ENCODE results near the gene IGSF9B.
A peak's percentile ranks its signal among the peaks of the same experiment; 100 is the strongest.

Gene IGSF9B

DNA sequence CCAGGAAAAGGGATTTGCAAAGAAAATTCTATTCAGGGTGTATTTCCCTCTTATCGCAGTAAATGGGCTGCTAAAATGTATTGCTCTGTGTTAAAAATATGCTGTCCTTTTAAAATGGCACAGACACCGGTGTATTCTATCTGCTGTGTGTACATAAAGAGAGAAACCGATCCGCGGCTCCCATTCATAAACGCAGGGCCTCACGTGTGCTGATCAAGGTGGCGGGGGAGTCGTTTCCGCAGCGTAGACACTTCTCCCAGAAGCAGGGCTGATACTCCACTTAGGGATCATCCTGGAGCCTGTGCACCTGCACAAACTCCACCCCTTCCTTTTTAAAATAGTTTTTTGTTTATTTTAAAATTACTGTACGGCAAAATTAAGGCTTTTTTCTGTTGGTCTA is 26.1 kb upstream of the IGSF9B start:
- DNase-seq: no peak

DNA sequence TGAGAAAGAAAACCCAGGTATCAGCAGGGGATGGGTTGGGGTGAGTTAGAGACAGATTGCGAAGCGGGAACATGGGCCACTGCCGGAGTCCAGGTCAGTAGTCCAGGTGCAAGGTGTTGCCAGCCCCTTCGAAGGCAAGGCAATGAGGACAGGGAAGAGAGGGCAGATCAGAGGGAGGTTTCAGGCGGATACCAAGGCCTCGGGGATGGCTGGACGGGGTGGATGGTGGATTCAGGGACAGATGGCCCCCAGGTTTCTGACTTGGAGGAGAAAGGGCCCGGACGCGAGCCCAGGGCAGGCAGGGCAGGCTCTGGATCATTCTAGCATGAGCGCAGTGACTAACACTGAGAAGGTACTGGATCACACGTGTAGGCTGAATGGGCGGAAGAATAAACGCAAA is 25.4 kb upstream of the IGSF9B start:
- DNase-seq: no peak

DNA sequence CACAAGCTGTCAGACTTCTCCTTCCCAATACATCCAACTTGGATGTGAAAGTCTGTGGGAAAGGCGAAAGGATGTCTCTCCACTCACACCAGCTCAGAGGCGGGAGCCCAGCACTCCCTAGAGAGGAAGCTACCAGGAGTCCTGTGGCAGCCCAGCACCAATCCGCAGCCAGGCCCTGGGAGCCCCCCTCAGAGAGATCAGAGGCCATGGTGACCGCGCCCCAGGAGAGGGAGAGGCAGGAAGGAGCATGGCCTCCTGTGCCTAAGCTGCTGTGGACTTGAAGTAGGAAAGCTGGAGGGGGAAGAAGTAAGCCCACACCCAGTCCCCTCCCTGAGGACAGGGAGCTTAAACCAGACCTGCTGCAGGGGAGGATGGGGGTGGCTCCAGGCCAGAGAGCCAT is 24.4 kb upstream of the IGSF9B start:
- no peak for DNase-seq

DNA sequence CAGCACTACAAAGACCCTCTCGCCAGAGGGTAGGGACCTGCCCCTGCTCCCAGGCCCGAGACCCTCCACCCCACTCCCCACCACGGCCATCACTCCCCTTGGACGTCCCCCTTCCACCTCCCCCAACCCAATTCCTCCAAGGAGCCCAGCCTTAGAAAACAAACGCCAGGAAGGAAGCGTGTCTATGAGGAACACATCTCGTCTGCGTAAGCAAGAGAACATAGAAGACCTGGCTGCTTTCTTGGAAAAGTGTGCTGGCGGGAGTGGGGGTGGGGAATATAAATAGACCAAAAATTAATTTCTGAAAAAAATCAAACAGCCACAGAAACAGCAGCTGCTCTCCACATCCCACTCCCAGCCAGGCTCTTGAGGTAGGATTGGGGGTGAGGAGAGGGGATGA is 23.9 kb upstream of the IGSF9B start:
- no peak for DNase-seq

DNA sequence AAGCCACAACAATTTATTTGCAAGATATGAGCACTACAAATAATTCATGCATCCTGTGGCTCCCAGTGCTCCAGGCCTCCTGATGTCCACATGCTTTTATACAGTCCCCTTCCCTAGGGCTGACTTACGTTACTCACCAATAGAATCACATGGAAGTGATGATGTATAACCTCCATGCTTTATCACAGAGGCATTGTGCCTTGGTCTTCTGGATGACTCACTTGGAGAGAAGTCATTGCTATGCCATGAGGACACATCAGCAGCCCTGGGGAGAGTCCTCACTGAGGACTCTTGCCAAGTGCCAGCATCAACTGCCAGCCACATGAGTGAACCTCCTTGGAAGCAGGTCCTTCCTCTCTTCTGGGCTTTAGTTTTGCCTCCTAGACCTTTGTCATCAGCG is 22.0 kb upstream of the IGSF9B start:
- no peak for DNase-seq

DNA sequence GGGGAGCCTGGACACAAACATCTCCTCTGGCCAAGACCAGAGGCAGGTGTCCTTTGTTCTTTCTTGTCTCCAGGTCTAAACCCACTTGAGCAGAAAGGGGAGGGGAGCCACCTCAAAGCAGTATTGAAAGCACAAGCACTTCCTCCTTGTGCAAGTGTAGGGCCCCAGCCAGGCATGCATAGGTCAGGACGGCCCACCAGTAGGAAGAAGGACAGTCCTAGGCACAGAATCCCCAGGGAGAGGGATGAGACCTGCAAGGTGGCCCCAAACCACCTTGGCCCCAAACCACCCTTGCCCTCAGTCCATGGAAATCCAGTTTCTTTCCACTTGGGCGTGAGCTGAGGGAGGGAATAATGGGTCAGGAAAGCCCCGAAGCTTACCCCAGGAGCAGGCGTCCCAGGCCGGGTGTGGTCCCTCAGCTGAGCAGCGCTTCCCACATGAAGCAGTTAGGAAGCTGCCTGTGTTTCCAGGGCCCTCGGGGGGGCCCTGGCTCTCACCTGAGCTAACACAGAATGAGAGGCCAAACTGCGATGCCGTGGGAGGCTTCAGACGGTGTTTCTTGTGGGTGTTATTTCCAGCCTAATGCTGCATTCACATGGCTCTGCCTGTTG is 20.4 kb upstream of the IGSF9B start:
- DNase-seq: no peak

DNA sequence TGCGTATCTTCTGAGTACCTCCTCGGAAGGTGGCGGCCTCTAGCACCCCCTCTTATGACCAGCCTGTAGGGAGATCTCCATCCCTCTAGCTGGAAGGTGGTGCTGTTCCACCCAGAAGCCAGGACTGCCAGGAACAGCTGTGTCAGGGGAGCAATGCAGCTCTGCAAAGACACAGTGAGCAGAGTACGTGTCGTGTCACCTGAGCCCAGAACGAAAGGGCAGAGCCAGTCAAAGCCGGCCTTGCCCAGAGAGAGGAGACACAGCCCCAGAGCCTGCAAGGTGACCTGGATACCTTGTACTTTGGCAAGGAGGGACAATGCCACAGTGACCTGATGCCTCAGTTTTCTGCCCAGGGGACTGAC is 18.7 kb upstream of the IGSF9B start:
- DNase-seq: no peak

DNA sequence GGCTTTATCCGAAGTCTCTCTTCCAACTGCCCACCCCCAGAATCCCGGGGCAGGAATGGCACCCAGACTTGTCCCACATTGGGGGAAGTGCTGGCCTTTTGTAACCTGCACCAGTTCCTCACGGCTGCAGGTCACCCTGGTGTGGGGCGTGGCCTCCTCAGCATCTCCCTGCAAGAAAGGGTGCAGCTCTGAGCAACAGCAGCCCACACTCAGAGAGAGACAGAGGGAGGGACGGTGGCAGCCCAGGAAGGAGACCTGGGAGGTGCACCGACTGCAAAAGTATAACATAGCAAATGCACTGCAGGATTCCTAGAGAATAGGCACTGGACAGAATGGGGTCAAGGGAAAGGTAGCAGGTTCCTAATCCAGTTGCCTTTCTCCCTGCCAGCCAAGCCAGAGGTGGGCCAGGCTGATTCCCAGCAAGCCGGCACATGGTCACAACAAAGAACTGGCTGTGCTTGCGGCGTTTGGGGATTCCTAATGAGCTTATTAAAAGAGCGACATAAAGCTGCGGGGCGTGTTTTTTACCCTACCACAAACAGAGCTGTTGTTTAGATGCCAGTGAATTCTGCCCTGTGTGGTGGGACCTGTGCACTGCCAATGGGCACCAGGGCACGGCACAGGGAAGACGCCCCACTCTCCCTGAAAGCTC is 18.2 kb upstream of the IGSF9B start:
- no peak for DNase-seq

DNA sequence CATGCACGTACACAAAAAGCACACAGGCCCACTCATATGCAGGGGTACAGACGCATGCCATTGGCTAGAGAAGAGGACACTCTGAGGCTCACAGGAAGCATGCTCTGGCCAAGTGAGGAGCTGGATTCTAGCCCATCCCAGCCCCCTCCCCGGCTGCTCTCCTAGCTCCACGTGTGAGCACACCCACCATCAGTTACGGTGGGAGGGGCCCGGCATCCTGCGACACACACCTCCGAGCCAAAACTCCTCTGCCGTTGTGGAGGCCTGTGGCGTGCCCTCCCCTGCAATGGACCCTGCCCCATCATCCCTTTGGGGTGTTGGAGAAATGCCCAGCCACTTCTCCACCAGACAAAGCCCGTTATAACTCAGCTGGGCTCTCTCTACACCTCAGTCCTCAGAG is 15.1 kb upstream of the IGSF9B start:
- DNase-seq: no peak

DNA sequence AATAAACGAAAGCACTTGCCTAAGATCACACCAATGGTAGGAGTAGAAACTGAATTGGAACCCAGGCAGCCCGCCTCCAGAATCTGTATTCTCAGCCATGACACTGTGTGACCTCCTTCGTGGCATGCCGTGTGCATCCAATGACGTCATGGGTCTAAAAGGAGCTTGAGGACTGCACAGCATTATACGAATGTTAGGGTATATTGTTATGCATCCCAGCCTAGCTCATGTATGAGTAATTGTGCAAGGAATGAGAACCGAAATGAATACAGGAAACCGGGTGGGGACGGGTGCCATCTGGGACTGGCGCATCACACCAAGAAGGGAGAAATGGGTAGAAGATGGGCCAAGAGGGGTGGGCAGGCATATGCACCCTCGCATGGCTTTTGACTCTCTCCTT is 12.3 kb upstream of the IGSF9B start:
- no peak for DNase-seq

DNA sequence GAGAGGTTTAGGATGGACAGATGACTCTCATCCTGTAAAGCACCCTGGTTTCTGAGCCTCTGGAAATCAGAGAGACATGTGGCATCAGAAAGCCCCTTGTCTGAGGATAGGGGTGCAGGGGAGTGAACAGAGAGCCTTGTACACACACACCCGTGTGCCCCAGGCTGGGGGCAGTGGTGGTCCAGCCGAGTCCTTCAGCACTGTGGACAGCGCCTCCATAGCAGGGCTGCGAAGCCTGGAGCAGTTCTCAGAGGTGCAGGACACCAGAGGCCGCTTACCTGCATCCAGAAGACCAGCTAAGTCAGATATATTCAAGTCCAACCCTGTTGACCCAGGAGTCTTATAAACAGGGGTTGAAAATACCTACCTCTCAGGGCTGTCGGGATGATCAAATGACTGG is 11.5 kb upstream of the IGSF9B start:
- DNase-seq: no peak

DNA sequence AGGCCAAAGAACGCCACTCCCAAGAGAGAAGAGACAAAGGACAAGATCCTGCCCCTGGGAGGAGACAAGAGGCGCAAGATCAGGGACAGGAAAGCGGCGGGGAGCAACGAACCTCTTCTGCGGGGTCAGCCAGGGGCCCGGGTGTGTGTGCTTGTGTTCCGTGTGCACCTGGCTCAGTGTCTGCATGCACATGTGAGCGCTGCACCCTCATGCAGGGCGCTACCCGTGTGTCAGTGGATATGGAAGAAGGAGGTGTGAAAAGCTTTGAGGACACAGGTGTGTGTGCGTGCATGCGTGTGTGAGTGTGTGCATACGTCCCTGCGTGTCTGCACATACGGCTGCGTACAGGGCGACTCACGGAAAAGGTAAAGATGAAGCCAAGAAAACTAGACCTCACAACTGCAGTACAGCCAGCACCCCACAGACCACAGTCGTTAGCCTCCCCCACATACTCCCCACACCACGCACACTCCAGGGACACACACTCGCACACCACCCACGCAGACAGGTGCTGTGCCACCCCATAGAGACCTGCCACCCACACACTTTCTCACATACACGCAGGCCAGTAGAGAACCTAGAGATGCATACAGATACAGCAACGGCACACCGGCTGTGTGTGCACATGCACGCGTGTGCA is 11.0 kb upstream of the IGSF9B start:
- no peak for DNase-seq

DNA sequence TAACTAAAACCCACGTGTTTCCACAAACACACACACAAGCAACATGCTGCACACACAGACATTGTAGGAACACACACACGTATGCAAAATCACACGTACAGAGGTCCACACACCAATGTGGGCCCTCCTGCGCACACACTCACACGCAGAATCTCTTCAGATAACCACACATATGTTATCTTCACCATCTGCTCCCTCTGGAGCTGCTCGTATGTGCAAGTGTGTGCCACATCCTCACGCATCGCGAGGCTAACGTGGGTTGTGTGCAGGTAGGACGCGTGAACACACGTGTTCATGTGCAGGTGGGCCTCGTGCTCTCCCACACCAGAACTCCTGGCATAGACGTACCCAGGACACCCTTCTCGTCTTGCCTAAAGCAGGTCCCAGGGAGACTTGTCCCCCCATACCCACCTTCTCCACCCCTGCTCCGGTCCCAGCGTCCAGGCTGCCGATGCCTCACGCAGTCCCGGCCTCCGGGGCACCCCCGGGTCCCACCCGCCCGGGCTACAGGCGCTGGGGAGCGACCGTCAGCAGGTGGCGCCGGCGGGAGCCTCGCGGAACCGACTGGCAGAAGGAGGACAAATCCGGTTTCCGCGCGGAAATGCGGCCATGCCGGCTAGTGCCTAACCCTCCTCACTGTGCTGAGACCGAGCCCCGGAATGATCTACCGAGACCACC is 10.3 kb upstream of the IGSF9B start:
- peak; percentile 46 for DNase-seq

DNA sequence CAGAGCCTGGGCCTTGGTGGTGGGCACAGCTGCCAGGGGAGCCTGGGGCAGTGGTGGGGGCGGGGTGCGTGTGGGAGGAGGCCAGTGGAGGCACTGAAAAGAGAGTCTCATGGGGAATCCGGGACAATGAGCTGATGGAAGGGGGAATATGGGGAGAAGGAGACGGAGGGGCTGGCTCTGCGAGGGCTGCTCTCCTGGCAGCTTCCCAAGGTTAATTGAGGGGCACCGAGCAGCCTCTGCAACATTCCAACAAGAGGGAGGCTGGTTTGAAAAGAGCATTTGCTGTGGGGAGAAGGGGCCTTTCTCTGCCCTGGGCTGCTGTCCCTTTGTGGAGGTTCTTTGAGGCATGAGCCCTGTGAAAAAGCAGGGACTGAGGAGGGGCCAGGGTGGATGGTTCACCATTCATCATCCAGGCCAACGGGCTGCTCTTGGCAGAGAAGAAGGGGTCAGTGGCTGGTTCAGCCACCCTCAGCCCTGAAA is 9.4 kb upstream of the IGSF9B start:
- no peak for DNase-seq

DNA sequence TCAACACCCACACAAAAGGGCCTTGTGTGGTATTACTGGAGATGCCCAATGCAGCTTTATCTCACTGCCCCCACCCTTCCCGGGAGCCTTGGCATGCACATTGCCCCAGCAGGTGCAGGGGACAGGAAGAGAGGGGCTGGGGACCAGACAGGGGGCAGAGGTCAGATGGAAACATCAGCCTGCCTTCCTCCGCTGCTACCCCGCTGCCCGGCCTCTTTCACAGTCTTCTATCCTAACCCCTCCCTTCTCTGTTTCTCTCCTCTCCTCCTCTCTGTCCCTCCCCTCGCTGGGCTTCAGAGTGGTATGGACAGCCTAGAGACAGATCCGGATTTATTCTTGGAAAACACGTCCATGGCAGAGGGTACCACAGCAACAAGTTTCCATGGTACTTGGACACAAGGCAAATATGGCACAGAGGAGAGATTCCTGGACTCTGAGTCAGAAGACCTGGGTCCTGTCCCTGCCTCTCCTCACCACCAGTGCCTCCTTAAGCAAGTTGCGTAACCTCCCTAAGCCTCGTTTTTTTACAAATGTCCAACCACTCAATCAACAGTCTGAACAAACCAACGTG is 8.3 kb upstream of the IGSF9B start:
- DNase-seq: no peak

DNA sequence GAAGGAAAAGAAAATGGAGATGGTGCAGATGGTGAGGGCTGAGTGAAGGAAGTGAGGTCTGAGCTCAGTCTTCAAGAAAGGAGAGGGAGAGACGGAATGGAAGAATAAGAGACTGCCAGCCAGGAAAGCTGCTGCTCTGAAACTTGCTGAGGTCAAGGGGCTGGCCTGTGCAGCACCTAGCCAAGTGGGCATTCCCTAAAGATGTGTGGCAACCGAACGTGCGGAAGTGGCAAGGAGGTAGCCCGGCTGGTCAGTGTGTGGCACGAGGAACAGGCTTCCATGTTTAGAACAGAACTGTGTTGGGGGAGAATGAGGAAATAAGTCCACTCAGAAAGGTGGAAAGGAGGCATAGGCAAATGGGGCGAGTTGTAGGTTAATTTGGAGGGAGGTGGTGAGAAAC is 7.6 kb upstream of the IGSF9B start:
- no peak for DNase-seq

DNA sequence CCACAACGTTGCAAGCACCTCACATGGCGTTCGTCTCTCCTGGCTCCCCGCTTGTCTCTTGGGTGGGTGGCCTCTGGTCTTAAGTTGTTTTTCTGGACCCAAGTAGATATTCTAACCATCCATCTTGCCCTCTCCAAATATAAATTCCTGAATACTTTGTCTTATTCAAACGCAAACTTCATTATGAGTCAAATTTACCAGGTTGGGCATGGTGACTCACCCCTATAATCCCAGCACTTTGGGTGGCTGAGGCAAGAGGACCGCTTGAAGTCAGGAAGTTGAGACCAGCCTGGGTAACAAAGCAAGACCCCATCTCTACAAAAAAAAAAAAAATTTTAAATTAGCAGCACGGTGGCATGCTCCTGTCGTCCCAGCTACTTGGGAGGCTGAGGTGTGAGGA is 5.1 kb upstream of the IGSF9B start:
- no peak for DNase-seq

DNA sequence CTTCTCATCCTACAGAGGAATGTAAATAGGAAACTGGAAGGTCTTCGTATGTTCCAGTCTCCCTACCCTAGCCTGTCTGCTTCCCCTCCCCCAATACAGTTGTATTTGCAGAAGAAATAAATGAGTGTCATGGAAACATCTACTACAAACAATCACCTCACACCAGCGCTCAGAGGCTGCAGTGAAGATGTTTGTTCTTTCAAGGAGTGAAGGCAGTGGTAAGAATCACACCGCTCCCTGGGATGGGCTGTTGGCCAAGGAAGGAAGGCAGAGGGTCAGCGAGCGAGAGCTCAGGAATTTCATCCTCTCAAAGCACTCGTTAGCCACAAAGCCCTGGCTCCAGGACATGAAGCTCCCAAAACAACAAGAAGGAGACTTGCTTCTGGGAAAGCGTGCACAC is 1.1 kb upstream of the IGSF9B start:
- no peak for DNase-seq

DNA sequence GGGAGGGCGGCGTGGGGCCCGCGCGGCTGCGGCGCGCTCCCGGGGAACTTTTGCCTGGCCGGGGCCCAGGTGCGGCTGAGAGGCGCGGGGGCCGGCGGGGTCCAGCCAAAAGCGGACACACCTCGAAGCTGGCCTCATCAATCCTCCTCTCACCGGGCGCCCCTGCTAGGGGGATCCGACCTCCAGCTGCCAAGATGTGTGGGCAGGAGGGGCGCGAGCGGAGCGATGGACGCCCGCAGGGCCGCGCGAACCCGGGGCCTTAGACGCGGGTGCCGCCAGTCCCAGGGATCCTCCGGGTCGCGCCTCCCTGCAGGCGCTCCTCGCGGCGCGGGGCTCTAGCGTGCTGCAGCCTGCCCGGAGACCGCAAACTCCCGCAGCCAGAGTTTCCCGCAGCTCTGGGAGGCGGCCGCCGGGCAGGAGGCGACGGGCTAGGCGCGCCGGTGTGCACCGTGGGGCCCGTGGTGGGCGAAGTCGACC is 785 bp downstream of the IGSF9B start:
- no peak for DNase-seq

DNA sequence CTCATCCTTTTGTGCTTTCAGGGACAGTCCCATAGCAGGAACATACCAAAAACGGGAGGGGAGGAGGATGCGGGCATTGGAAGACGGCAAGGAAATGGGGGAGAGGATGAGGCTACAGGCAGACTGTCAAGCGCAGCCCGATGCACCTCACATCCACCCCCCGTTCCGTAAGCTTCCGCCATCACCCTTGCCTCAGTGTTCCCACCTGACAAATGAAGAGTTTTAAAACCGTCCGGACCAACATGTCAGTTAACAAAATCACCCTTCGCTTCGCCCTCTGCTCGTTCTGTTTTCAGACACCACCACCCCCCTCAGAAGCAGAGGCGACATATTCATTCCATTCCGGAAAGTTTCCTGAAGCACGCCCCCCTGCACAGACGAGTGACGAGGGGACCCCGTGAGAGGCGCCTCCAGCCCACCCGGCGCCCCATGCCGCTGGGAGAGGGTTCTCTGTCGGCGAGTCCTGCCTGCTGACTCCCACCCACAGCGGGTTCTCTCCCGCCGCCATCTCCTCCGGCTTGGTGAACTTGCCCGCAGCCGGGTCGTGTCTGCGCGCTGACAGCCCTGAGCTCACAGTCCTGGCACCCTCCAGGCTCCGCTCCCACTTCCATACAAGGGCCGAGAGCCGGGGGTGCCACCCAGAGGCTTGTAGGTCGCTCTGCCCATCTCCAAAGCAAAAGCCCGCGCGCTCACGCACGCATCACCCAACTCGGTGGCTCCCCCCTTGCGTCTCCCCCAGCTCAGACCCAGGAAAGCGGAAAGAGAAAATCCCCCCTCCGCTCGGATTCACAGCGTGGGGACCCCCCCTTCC is 1.5 kb downstream of the IGSF9B start:
- no peak for DNase-seq

DNA sequence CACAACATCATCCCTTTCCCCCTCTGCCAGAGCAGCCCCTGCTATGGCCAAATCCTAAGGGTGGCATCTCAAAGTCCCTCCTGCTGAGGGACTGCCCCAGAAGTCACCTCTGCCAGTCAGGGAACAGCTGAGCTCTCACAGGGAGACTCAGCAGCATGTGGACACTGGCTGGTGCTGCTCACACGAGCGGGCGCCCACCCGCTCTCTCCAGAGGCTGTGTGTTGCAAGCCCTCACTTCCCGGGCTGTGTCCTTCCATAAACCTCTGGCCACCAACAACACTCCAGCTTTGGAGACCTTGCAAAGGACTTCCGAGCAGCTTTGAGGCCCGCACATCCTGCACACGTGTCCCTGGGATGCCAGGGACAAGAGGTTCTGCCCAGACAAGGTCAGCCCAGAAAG is 2.8 kb downstream of the IGSF9B start:
- DNase-seq: no peak

DNA sequence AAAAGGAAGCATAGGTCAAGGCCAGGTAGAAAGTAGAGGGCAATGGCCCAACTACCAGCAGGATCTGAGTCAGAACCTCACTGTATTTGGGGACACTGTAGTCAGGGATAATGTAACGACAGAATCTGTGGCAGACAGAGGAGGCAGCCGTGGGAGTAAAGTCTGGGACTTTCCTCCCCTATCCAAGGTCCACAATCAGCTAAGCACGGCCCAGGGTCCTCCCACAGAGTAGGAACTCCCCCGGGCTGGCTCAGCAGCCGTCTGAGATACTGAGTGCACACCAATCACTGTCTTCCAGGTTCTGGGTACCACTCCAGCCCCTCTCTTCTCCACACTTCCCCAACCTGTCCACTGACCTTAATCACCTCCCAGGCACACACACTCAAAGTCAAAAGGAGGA is 3.2 kb downstream of the IGSF9B start:
- no peak for DNase-seq
